Ovary (tissue), 9 donors: ENCODE results near the gene TMX4. TPM values are rescaled to one million over a fixed set of nuclear protein-coding genes. Genes with fewer than 3 reads are reported as not detected.

Experiments
- DNase-seq, 5 donors: peaks; one replicate each; pipeline ENCODE4 v3.0.0-alpha.2; 2019 to 2020
- H3K27ac ChIP-seq, 2 donors: fragments of 200-600 bp; one replicate each; pipeline versions ENCODE4 v1.5.1 to v1.8.0; 2019 to 2022
- H3K27me3 ChIP-seq: fragments of 200-600 bp; one replicate; pipeline ENCODE4 v1.8.0; 2022
- H3K36me3 ChIP-seq: fragments of 200-600 bp; sonication (generic); one replicate; pipeline ENCODE4 v1.5.1; 2019
- H3K4me1 ChIP-seq: one replicate; pipeline ENCODE4 v1.8.1; 2013; ENCODE audit warnings: mild to moderate bottlenecking, moderate library complexity; ENCODE audit not compliant: insufficient read depth
- H3K4me3 ChIP-seq: fragments of 200-600 bp; sonication (generic); one replicate; pipeline ENCODE4 v1.5.1; 2017
- H3K9me3 ChIP-seq, 2 donors: fragments of 200-600 bp in 1 of 2; sonication (generic) in 1 of 2; one replicate each; pipeline versions ENCODE4 v1.5.1 to v1.8.1; 2013 to 2019; ENCODE audit warnings: mild to moderate bottlenecking in 1 of 2, moderate library complexity in 1 of 2
- EP300 ChIP-seq: sonication (generic); formaldehyde crosslinking; IDR thresholded peaks from one replicate; pipeline ENCODE4 v1.6.1; 2017; ENCODE audit warnings: antibody characterized with exemption
- POLR2A ChIP-seq: fragments of 450-650 bp; IDR thresholded peaks from one replicate; pipeline ENCODE4 v1.6.1; 2017; ENCODE audit warnings: antibody characterized with exemption, mild to moderate bottlenecking, moderate library complexity
- WGBS, 3 donors: extraction: QIAGEN DNeasy Blood & Tissue Kit in 1 of 3; methylation state at CpG; one replicate each; pipeline versions ENCODE4 v1.1.5 to v1.1.7; 2013 to 2017; 5-methylcytosine and 5-hydroxymethylcytosine counted together
- intact Hi-C, 4 donors: fragments of 100-400 bp; cut with DNase I; formaldehyde crosslinking; loops; one replicate each; pipeline versions ENCODE4 v1.11.0 to v1.15.1; 2022 to 2023
- polyA plus RNA-seq, 2 donors: library from polyadenylated mRNA; stranded (reverse); fragments of 200-250 nt in 1 of 2; fragments of 350-450 nt in 1 of 2; fragmentation: Illumina TruSeq in 1 of 2; extraction: RNeasy Lipid Tissue Mini Kit (QIAGEN cat#74804) in 1 of 2; gene quantifications; one replicate each; pipeline ENCODE4 v1.2.3, GENCODE V29; 2013 to 2014
- total RNA-seq, 7 donors: library from RNA; depleted of rRNA in 2 of 7; stranded (reverse); fragments of >200 nt in 2 of 7; fragmentation: NEBNext Ultra II Directional in 3 of 7; extraction: Animal tissue kit (Norgen Biotek cat#: 25700) in 3 of 7; gene quantifications; one replicate each; pipeline versions ENCODE4 v1.1.0 to v1.2.4, GENCODE V29; 2016 to 2023
- TF ChIP-seq, protein P1 (sequence below), 3 donors: fragments of 450-650 bp in 2 of 3; fragments of 200-600 bp in 1 of 3; IDR thresholded peaks; one replicate each; pipeline versions ENCODE4 v1.5.1 to v1.8.0; 2016 to 2022; ENCODE audit warnings: antibody characterized with exemption in 3 of 3, mild to moderate bottlenecking in 1 of 3
- donor health status: DM: no; HTN: no; CAD: no; lungs with moderate emphysema.
- donor health status: DM: no; HTN: no; CAD: no.
- donor health status: Bipolar disorder and iron deficiency.
- donor health status: DM: yes; HTN: yes; CAD: no.
- donor health status: DM: no; HTN: no; CAD: no.
- donor health status: DM: yes; HTN: yes; CAD: no.

TMX4 gene
- total and polyA plus RNA-seq, 9 donors = 26.6 to 103 (median 66.9) TPM

DNA sequence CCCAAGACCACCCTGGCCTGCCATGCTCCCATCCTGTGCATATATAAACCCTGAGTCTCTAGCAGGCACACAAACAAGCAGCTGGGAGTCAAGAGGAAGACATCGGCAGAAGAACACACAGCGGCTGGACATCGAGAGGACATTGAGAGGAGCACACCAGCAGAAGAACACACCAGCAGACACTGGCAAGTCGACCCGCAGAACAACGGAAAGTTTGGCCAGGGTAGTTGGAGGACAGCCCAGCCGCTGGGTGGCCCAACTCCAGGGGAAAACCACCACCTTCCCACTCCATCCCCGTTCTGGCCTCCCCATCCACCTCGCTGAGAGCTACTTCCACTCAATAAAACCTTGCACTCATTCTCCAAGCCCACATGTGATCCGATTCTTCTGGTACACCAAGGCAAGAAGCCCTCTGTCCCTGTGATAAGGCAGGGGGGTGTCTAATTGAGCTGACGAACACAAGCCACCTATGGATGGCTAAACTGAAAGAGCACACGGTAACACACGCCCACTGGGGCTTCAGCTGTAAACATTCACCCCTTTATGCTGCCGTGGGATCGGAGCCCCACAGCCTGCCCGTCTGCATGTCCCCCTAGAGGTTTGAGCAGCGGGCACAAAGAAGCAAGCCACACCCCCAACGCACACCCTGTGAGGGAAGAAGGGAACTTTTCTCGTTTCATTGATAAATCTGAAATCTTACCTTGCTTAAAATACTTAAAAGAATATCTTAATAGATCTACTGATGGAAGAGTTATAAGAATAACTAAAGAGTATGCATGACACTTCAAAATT is 13.8 kb downstream of the TMX4 start:
- H3K4me1 ChIP-seq = no peaks in the 10 kb centered on the region
- TF ChIP-seq, protein P1, sequence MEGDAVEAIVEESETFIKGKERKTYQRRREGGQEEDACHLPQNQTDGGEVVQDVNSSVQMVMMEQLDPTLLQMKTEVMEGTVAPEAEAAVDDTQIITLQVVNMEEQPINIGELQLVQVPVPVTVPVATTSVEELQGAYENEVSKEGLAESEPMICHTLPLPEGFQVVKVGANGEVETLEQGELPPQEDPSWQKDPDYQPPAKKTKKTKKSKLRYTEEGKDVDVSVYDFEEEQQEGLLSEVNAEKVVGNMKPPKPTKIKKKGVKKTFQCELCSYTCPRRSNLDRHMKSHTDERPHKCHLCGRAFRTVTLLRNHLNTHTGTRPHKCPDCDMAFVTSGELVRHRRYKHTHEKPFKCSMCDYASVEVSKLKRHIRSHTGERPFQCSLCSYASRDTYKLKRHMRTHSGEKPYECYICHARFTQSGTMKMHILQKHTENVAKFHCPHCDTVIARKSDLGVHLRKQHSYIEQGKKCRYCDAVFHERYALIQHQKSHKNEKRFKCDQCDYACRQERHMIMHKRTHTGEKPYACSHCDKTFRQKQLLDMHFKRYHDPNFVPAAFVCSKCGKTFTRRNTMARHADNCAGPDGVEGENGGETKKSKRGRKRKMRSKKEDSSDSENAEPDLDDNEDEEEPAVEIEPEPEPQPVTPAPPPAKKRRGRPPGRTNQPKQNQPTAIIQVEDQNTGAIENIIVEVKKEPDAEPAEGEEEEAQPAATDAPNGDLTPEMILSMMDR (IDR thresholded peaks at IDR 0.05) = no peak
- TF ChIP-seq EP300 (no peak), POLR2A (no peak)

DNA sequence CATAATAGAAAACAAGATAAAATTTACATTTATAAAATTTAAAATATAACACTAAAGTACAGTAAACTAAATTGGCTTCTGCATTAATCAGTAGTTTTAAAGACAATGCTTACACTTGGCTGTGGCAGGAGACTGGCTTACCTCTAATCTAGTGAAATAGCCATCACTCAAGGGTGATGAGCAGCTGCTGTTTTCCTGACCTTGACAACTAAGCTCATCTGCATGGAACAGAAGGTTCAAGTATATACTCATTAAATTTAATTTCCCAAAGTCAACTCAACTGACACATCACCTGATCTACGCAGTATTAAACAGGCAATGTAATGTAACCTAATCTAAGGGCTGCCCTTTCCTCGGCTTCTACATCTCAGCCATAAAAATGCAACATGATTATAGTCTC is 14.5 kb downstream of the TMX4 start:
- Histone ChIP-seq H3K27me3 (no peaks in the 10 kb centered on the region), H3K4me3 (no peak overlapping the region), H3K36me3 (no peaks in the 10 kb centered on the region), H3K27ac (no peak overlapping the region), H3K4me1 (no peaks in the 10 kb centered on the region), H3K9me3 (no peaks in the 10 kb centered on the region)
- 43 to 92% (median 55%) methylated on average over 2 of the region's 2 CpGs for WGBS, 3 donors
- no peak for TF ChIP-seq EP300
- TF ChIP-seq POLR2A = no peak
- TF ChIP-seq, protein P1 (IDR thresholded peaks at IDR 0.05) = no peak
- DNase-seq = no peak
- intact Hi-C loops = no loop called here

More for the DNA sequence above, 13.8 kb downstream of the TMX4 start:
- Histone ChIP-seq H3K4me3 (no peak overlapping the region), H3K9me3 (no peaks in the 10 kb centered on the region), H3K36me3 (no peaks in the 10 kb centered on the region), H3K27me3 (no peaks in the 10 kb centered on the region), H3K27ac (no peak overlapping the region)
- intact Hi-C loops = no loop called here
- 92 to 94% (median 92%) methylated on average over 19 of the region's 19 CpGs for WGBS, 3 donors
- DNase-seq = no peak

DNA sequence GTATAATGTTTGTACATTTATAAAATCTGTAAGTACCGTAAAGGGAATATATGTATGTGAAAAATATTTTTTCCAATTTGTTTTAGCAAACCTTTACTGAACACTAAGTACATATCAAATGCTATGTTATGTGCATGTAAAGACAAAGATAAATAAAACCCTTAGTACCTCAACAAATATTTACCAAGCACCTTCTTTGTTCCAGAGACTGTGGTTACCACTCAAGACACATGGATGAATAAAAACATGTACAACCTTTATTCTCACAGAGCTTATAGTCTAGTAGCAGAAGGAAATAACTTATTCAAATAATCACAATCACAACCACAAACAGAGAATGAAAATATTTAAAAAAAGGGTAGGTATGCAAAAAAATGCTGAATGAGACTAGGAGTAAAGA is 17.5 kb downstream of the TMX4 start:
- TF ChIP-seq, protein P1 (IDR thresholded peaks at IDR 0.05) = no peak
- TF ChIP-seq EP300 (no peak), POLR2A (no peak)
- no peaks in the 10 kb centered on the region for H3K4me1 ChIP-seq
- no peaks in the 10 kb centered on the region for H3K27me3 ChIP-seq
- no peaks in the 10 kb centered on the region for H3K36me3 ChIP-seq
- no peak overlapping the region for H3K4me3 ChIP-seq
- no peak overlapping the region for H3K27ac ChIP-seq
- 98 to 100% (median 99%) methylated on average over 1 of the region's 1 CpG for WGBS, 3 donors
- H3K9me3 ChIP-seq = peaks cover 0 to 4% of the 10 kb centered on the region in 2 donors
- intact Hi-C loops = no loop called here
- no peak for DNase-seq

DNA sequence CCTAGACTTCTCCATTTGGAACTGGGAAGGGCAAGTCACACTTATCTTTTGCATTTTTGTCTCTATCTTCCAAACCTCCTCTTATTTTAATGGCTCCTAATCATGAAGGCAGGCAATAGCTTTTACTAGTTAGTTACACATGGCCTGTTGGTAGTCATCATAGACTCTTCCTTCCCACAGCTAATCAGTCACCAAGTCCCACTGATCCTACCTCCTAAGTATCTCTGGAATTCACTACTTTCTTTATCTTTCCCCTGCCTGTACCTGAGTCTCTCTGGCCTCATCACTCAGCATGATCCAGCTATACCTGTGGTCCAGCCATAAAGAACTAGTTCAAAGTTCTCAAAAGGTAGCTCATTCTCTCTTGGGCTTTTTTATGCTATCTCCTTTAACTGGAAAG is 18.8 kb downstream of the TMX4 start:
- no peak for TF ChIP-seq EP300
- DNase-seq = no peak
- Histone ChIP-seq H3K4me3 (no peak overlapping the region), H3K27ac (no peak overlapping the region), H3K36me3 (no peaks in the 10 kb centered on the region), H3K27me3 (no peaks in the 10 kb centered on the region), H3K9me3 (peaks cover 0 to 4% of the 10 kb centered on the region in 2 donors), H3K4me1 (no peaks in the 10 kb centered on the region)
- intact Hi-C loops = no loop called here

DNA sequence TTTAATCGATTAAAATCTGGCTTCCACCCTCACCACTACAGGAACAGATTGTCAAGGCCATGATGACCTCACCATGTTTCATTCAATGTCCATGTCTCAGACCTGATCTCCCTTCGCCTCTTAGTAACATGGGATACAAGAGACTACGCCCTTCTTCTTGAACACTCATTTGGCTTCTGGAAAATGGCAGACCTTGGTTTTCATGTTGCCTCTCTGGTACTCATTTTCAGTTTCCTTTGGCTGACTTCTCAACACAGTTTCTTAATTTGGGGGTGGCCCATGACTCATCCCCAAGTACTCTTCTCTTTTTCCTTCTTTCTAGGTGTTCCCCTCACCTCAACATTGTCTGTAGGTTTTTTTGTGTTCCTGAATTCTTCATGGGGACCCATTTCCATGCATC is 22.7 kb downstream of the TMX4 start:
- Histone ChIP-seq H3K27me3 (no peaks in the 10 kb centered on the region), H3K9me3 (peaks cover 0 to 4% of the 10 kb centered on the region in 2 donors), H3K4me3 (no peak overlapping the region), H3K4me1 (no peaks in the 10 kb centered on the region), H3K27ac (no peak overlapping the region), H3K36me3 (no peaks in the 10 kb centered on the region)
- TF ChIP-seq EP300 (no peak), POLR2A (no peak)
- TF ChIP-seq, protein P1 (IDR thresholded peaks at IDR 0.05) = no peak
- DNase-seq = no peak
- WGBS, 3 donors = 95 to 100% (median 98%) methylated on average over 3 of the region's 3 CpGs
- intact Hi-C loops = no loop called here
